Measurements from ENCODE around the gene TRA2B.

Gene TRA2B

GRCh38 chr3:185878920-185879319 is 58.9 kb downstream of the TRA2B start:
- DNase-seq (ENCODE audit: low read depth in 4 of 4, low spot score in 1 of 4), result no peak

GRCh38 chr3:185874119-185874518 is 63.7 kb downstream of the TRA2B start:
- DNase-seq (ENCODE audit: low read depth in 4 of 4, low spot score in 1 of 4), result no peak

- no peak for DNase-seq (ENCODE audit: low read depth in 4 of 4, low spot score in 1 of 4)
Measured at GRCh38 chr3:185867650-185868049, 70.2 kb downstream of the TRA2B start.

- DNase-seq (ENCODE audit: low read depth in 4 of 4, low spot score in 1 of 4), result no peak
Measured at GRCh38 chr3:185866995-185867394, 70.8 kb downstream of the TRA2B start.

- no peak for DNase-seq (ENCODE audit: low read depth in 4 of 4, low spot score in 1 of 4)
Measured at GRCh38 chr3:185866555-185866954, 71.3 kb downstream of the TRA2B start.
